Measurements from ENCODE around the gene PARD3B.

The PARD3B gene

DNA sequence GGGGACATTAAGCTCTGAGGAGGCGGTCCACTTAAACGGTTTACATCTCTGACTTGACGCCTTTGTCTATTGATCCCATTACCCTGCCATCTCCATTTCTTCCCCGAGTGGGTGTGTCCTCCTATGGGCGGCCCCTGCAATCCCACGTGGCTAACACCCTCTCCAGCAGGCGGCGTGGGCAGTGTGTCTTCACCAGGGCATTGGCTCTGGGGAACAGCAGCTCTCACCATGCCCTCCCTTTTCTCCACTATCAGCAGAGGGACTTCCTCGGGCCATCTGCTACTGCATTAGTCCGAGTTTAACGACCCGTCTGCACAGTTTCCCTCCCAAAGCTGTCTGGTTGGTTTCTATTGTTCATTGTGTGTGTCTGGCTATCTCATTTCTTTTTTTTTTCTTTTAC, 625.1 kb downstream of the PARD3B start:
- no peak for DNase-seq (ENCODE audit: low read depth in 1 of 2, low spot score in 1 of 2)

- DNase-seq (ENCODE audit: low read depth in 1 of 2, low spot score in 1 of 2): no peak
These were observed 626.1 kb downstream of the PARD3B start for GRCh38 chr2:205171261-205171940.

GRCh38 chr2:205175831-205176230, 630.6 kb downstream of the PARD3B start:
- DNase-seq (ENCODE audit: low read depth in 1 of 2, low spot score in 1 of 2): no peak

GRCh38 chr2:205176546-205176945, 631.3 kb downstream of the PARD3B start:
- no peak for DNase-seq (ENCODE audit: low read depth in 1 of 2, low spot score in 1 of 2)

GRCh38 chr2:205177546-205177945, 632.3 kb downstream of the PARD3B start:
- no peak for DNase-seq (ENCODE audit: low read depth in 1 of 2, low spot score in 1 of 2)

DNA sequence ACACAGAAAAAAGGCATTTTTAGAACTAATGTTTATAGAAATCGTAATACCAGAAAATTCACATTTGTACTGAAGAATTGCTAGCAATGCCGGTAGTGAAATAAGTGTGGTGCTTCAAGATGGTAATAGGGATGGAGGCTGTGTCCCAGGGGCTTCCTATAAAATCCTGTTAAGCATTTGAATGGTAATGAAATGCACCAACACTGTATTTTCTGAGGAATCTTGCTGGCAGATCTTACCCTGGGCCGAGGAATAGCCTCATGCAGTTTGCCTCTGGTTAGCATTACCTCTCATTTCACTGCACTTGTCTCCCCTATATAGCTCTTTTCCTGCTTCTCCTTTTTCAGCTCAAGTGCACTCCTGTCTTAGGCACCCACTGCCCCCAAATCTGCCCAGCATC, 635.5 kb downstream of the PARD3B start:
- no peak for DNase-seq (ENCODE audit: low read depth in 1 of 2, low spot score in 1 of 2)

DNA sequence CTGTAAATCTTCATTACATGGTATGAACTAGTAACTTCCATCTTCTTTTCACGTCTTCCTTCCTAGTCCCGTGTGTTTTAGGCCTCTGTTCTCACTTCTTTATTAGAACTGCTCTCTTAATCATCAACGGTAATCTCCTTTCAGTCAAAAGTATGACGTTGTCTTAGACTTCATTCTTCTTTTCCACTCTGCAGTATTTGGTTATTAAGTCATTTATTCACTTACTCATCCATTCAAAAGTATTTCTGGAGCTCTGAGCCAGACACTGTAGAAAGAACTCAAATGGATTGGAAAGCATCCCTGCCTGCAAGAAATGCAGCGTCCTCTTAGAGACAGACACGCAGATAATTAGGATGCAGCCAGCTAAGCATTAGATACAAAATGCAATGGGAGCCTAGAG, 642.5 kb downstream of the PARD3B start:
- DNase-seq (ENCODE audit: low read depth in 1 of 2, low spot score in 1 of 2): no peak

- DNase-seq (ENCODE audit: low read depth in 1 of 2, low spot score in 1 of 2): no peak
These were observed 643.2 kb downstream of the PARD3B start for GRCh38 chr2:205188239-205189138.

DNA sequence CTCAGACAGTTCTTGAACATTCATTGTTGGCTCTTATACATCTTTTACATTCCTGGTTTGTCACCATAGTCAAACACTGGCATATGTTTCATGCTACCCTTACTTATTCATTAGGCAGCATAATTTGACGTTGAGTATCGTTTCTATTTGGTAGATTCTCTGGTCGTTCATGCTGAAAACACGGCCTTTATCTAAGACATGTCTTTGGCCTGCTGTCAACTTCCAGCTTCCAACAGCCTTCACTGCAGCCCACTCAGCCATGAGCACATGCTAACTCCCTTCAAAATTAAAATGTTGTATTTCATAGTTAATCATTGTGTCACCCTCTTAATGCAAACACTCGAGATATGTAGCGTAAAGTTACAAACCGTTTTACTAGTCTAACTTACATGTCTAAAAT, 644.0 kb downstream of the PARD3B start:
- no peak for DNase-seq (ENCODE audit: low read depth in 1 of 2, low spot score in 1 of 2)

DNA sequence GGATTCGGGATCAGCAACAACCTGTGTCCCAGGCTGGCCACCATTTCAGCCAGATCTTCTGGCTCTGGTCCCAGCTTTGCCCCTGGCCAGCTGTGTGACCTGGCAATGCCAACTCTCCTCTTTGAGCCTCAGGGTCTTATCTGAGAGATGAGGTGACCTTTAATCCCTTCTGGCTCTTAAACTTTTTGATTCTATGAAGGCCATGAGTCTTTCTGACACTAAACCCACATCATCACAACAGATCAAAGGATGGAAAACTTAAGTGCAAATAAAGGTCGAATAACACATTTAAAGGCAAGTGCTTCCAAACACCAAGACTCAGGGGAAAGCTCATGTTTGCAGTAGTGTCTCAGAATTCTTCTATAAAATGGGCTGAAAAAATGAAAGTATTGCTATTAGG, 645.3 kb downstream of the PARD3B start:
- no peak for DNase-seq (ENCODE audit: low read depth in 1 of 2, low spot score in 1 of 2)

GRCh38 chr2:205193125-205193835, 648.0 kb downstream of the PARD3B start:
- DNase-seq (ENCODE audit: low read depth in 1 of 2, low spot score in 1 of 2): no peak

DNA sequence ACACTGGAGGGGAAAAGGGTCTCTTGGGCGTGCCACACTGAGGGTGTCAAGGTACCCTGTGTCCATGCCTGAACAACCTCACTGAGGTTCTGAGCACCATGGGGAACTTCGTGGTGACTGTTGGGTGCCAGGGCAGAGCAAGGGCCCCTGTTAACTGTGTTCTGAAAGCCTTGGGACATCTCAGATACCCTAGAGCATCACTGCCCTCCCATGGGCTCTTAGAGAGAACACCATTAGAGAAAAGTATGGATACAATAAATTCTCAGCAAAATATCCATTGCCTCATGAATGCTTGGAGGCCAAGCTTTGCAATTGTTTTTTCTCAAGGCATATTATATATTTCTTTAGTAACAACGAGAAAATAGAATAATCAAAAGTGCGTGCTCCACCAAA, 648.6 kb downstream of the PARD3B start:
- no peak for DNase-seq (ENCODE audit: low read depth in 1 of 2, low spot score in 1 of 2)

GRCh38 chr2:205197468-205198139, 652.3 kb downstream of the PARD3B start:
- DNase-seq (ENCODE audit: low read depth in 1 of 2, low spot score in 1 of 2): no peak

GRCh38 chr2:205198140-205198525, 652.9 kb downstream of the PARD3B start:
- DNase-seq (ENCODE audit: low read depth in 1 of 2, low spot score in 1 of 2): no peak

DNA sequence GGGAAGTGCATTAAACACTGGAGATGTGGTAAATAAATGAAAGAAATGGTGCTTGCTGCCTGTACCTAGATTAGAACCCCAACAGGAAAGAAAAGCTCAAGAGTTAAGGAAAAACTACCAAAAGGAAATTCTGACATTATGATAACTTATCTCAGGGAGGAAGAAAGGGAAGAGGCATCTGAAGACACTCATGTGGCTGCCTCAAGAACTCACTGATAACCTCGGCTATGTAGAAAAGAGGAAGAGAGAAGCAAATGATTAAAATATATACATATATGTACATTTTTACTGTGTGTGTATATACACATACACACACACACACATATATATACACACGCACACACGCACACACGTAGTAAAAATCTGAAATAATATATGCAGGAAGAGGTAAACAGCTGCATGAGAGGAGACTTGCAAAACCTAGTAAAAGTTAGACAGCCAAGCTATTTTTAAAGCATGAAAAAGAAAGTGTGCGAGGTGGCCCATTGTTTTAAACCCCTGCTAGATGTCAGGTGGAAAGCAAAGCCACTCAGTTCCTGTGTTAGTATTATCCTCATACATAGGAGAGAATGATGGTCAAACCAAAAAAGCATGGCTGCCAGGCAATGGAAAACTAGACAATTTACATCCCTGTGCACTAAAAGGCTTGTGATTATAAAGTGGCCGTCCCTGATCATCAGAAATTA, 654.0 kb downstream of the PARD3B start:
- DNase-seq (ENCODE audit: low read depth in 1 of 2, low spot score in 1 of 2): no peak

DNA sequence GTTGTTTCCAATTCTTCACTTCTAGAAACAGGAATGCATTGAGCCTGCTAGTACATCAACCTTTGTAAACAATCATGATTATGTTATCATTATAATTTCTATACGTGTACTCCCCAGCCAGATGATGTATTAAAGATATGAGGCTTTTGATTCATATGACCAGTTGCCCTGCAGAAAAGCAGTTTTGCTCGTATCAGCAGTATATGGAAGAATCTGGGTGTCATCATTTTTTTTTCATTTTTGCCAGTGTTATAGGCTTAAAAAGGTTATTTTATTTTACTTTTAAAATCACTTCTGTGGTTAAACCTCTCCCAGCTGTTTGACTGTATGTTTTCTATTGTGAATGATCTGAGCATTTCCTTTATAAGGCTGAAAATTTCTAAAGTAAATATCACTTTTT, 665.2 kb downstream of the PARD3B start:
- DNase-seq (ENCODE audit: low read depth in 1 of 2, low spot score in 1 of 2): no peak

- DNase-seq (ENCODE audit: low read depth in 1 of 2, low spot score in 1 of 2): no peak
These were observed 667.1 kb downstream of the PARD3B start for GRCh38 chr2:205212357-205212756.

- no peak for DNase-seq (ENCODE audit: low read depth in 1 of 2, low spot score in 1 of 2)
These were observed 670.8 kb downstream of the PARD3B start for GRCh38 chr2:205216092-205216491.

- DNase-seq (ENCODE audit: low read depth in 1 of 2, low spot score in 1 of 2): no peak
These were observed 671.3 kb downstream of the PARD3B start for GRCh38 chr2:205216580-205216979.

GRCh38 chr2:205217004-205217403, 671.7 kb downstream of the PARD3B start:
- no peak for DNase-seq (ENCODE audit: low read depth in 1 of 2, low spot score in 1 of 2)

DNA sequence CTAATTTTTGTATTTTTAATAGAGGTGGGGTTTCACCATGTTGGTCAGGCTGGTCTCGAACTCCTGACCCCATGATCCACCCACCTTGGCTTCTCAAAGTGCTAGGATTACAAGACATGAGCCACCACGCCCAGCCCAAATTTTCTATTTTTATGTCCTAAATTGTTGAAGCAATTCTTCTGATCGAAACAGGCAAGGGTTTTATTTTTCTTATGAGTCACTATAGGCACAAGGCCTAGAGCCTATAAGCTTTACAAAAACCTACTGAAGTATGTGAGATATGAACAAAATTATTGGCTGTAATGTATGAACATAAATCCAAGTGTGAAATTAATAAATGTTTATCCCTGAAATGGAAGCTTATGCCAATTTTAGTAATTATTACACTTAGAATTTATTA, 672.8 kb downstream of the PARD3B start:
- DNase-seq (ENCODE audit: low read depth in 1 of 2, low spot score in 1 of 2): no peak

Measured in stimulated activated CD4-positive, alpha-beta T cell treated with anti-CD3 and anti-CD28 coated beads, Interleukin-15, amount 100 ng/mL, for 1 hour (primary cell).